K562 (cell line): ENCODE measurements around the gene ABHD12. TPM values are rescaled to one million over a fixed set of nuclear protein-coding genes. Genes with fewer than 3 reads are reported as not detected.

Experiments used
- ATAC-seq: fragments of 200-7000 bp; cut with Tn5 transposase; 3 replicates; pipeline ENCODE4 v1.9.1; 2020; ENCODE audit warnings: moderate library complexity
- BruUV-seq: library from RNA; stranded (reverse); fragments of 400-500 nt; replicated peaks from 2 replicates; lab custom pipeline; 2021; lab: Mats Ljungman, UMichigan
- CTCF ChIA-PET: fragments of 300-600 bp; formaldehyde crosslinking; extraction: SDS; loops from one replicate; lab custom pipeline; 2021; ENCODE audit warnings: low intra/inter-chr PET ratio; lab: Yijun Ruan, JAX
- POLR2A ChIA-PET: fragments of 300-600, 350-650 bp; sonication (Branson Sonifier 250); formaldehyde crosslinking; extraction: SDS; loops from one replicate; lab custom pipeline; 2021; ENCODE audit warnings: antibody characterized with exemption, inconsistent platforms; lab: Yijun Ruan, JAX
- DNase-seq, 4 experiments: peaks; one replicate each; pipeline versions ENCODE4 v3.0.0 to v3.0.0-alpha.2; 2011 to 2018; ENCODE audit warnings: low spot score in 3 of 4, mixed read lengths in 3 of 4; ENCODE audit errors: extremely low read depth in 1 of 4
- FAIRE-seq: peaks from 2 replicates; lab custom pipeline; 2011; peaks lifted over from hg19 to GRCh38; lab: Jason Lieb, UNC
- H2AFZ ChIP-seq: 2 replicates; pipeline ENCODE4 v1.6.0; 2011; ENCODE audit warnings: low read depth, low read length, control low read depth, inconsistent platforms
- H3K27ac ChIP-seq: fragments of 200-600 bp; 3 replicates; pipeline ENCODE4 v1.8.0; 2011; ENCODE audit warnings: low read depth, mild to moderate bottlenecking, control low read depth, inconsistent platforms, low read length, moderate library complexity, mixed read lengths; ENCODE audit errors: extremely low read depth
- H3K27me3 ChIP-seq, 2 experiments: fragments of 300-600 bp in 1 of 2; 2 replicates in 1 of 2; 3 replicates in 1 of 2; pipeline versions ENCODE4 v1.6.0 to v1.8.0; 2011; ENCODE audit warnings: inconsistent platforms in 2 of 2, low read length in 2 of 2, mild to moderate bottlenecking in 1 of 2, mixed read lengths in 1 of 2, moderate library complexity in 1 of 2; ENCODE audit not compliant: control insufficient read depth in 2 of 2, insufficient read depth in 2 of 2
- H3K36me3 ChIP-seq: fragments of 300-600 bp; 3 replicates; pipeline ENCODE4 v1.8.0; 2011; ENCODE audit warnings: mild to moderate bottlenecking, low read length, inconsistent platforms; ENCODE audit not compliant: control insufficient read depth, insufficient read depth
- H3K4me1 ChIP-seq, 2 experiments: fragments of 200-600 bp in 1 of 2; replicated peaks in 1 of 2; 2 replicates in 1 of 2; 3 replicates in 1 of 2; pipeline versions ENCODE4 v1.5.1 to v1.8.0; 2011; ENCODE audit warnings: inconsistent platforms in 2 of 2, low read length in 2 of 2, mild to moderate bottlenecking in 1 of 2, mixed read lengths in 1 of 2, moderate library complexity in 1 of 2; ENCODE audit not compliant: control insufficient read depth in 2 of 2, insufficient read depth in 2 of 2
- H3K4me2 ChIP-seq: 2 replicates; pipeline ENCODE4 v1.6.1; 2011; ENCODE audit warnings: low read length, control low read depth, inconsistent platforms, mixed read lengths; ENCODE audit not compliant: insufficient read depth
- H3K4me3 ChIP-seq: fragments of 200-600 bp; sonication (generic), shearing (Covaris generic); 2 replicates; pipeline ENCODE4 v1.5.1; 2016; ENCODE audit warnings: control low read depth, inconsistent platforms
- H3K79me2 ChIP-seq: fragments of 200-600 bp; 3 replicates; pipeline ENCODE4 v1.8.0; 2011; ENCODE audit warnings: low read length, inconsistent platforms; ENCODE audit not compliant: control insufficient read depth, insufficient read depth
- H3K9ac ChIP-seq, 2 experiments: 2 replicates each; pipeline versions ENCODE4 v1.6.0 to v1.6.1; 2011; ENCODE audit warnings: low read depth in 2 of 2, low read length in 2 of 2, control low read depth in 1 of 2, inconsistent platforms in 1 of 2, mild to moderate bottlenecking in 1 of 2, mixed read lengths in 1 of 2; ENCODE audit not compliant: insufficient read depth in 1 of 2
- H3K9me1 ChIP-seq: one replicate; pipeline ENCODE4 v1.6.0; 2011; ENCODE audit warnings: inconsistent platforms, mild to moderate bottlenecking, low read length, moderate library complexity; ENCODE audit not compliant: control insufficient read depth, insufficient read depth
- H3K9me3 ChIP-seq: replicated peaks from 2 replicates; pipeline ENCODE4 v1.5.1; 2011; ENCODE audit warnings: low read depth, low read length, inconsistent platforms; ENCODE audit not compliant: control insufficient read depth, insufficient read depth
- H4K20me1 ChIP-seq: replicated peaks from 2 replicates; pipeline ENCODE4 v1.6.1; 2011; ENCODE audit warnings: low read length, inconsistent platforms, mixed read lengths; ENCODE audit not compliant: control insufficient read depth, insufficient read depth
- E2F8 ChIP-seq: fragments of 450-650 bp; IDR thresholded peaks from 2 replicates; pipeline ENCODE4 v1.7.1; 2018; ENCODE audit warnings: mild to moderate bottlenecking, low read depth; ENCODE audit not compliant: partially characterized antibody
- ZMIZ1 ChIP-seq, 2 experiments: fragments of 150-350 bp in 1 of 2; IDR thresholded peaks; 2 replicates each; pipeline ENCODE4 v1.6.1; 2012 to 2016; ENCODE audit warnings: low read depth in 2 of 2, low read length in 2 of 2, mild to moderate bottlenecking in 1 of 2, moderate library complexity in 1 of 2
- WGBS: fragments of 100-300 bp; shearing (Covaris generic); methylation state at CpG from one replicate; pipeline ENCODE4 v1.1.6; 2016; ENCODE audit warnings: low coverage, mixed read lengths; ENCODE audit not compliant: insufficient coverage; ENCODE audit errors: missing lambda C conversion rate; 5-methylcytosine and 5-hydroxymethylcytosine counted together
- in situ Hi-C: fragments of 300-500 bp; cut with MboI; formaldehyde crosslinking; loops from 4 replicates; pipeline ENCODE4 v1.15.0; 2018; ENCODE audit warnings: inconsistent platforms, mixed read lengths
- intact Hi-C: fragments of 100-400 bp; cut with micrococcal nuclease; formaldehyde crosslinking; loops from 2 replicates; pipeline ENCODE4 v1.14.2; 2022
- polyA plus RNA-seq, 8 experiments: library from polyadenylated mRNA; depleted of rRNA in 4 of 8; stranded (reverse) in 5 of 8; unstranded in 3 of 8; fragments of >200 nt; fragmentation: Nextera tagmentation in 2 of 8; fragmentation: Illumina TruSeq in 1 of 8; extraction: Ambion mirVana in 2 of 8; extraction: Trizol in 1 of 8; gene quantifications; 2 replicates each; pipeline versions ENCODE4 v1.2.1 to v1.2.3, GENCODE V29; 2011 to 2014; ENCODE audit warnings: inconsistent platforms in 1 of 8, missing spikeins in 1 of 8
- total RNA-seq, 7 experiments: library from RNA; depleted of rRNA in 6 of 7; stranded (reverse); fragments of >200 nt in 6 of 7; fragmentation: Illumina TruSeq in 2 of 7; extraction: Trizol in 2 of 7; gene quantifications; 2 replicates each; pipeline versions ENCODE4 v1.2.1 to v1.2.3, GENCODE V29; 2011 to 2021; ENCODE audit warnings: low replicate concordance in 1 of 7
- TF ChIP-seq, protein P1 (sequence below): fragments of 250-450 bp; sonication (Bioruptor Pico); IDR thresholded peaks from 2 replicates; pipeline ENCODE4 v1.5.0; 2021
- TF ChIP-seq, protein P2 (sequence below): sonication (generic); formaldehyde crosslinking; IDR thresholded peaks from 2 replicates; pipeline ENCODE4 v1.8.1; 2023; ENCODE audit warnings: mild to moderate bottlenecking, missing genetic modification reagents

The ABHD12 gene
- total and polyA plus RNA-seq, 9 of the 15 experiments (the other 6 are each of a cell fraction or from before 2014, with no cell fraction given) = 0.65 to 15.6 (median 9.1) TPM

DNA sequence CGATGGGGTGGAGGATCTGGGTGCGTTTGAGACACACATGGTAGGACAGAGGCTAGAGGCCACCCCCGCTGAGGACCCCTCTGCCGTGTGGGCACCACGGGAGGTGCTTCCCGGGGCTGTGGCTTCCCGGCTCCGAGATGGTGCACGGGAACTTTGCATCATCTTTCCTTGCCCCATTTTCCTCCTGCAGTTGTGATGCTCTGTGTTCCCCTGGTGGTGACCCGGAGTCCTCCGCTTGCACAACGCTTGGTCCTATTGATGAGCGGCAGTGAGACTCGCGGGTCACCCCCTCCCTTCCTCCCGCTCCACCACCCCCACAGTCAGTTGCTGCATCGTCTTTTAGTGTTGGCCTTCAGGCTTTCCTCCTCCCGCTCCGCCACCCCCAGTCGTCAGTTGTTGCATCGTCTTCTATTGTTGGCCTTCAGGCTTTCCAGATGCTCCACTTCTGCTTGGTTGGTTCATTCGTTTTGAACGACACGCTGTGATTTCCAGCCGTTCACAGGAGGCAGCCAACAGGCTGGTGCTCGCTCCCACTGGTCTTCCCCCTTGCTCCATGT is 105.5 kb downstream of the ABHD12 start:
- Histone ChIP-seq H3K79me2 (no peaks in the 10 kb centered on the region), H3K4me3 (no peak overlapping the region), H3K27me3 (no peaks in the 10 kb centered on the region), H4K20me1 (no peaks in the 10 kb centered on the region), H3K9ac (no peak overlapping the region), H2AFZ (no peak overlapping the region), H3K36me3 (peaks cover 5% of the 10 kb centered on the region; the same call in 2 of the 3 replicates), H3K4me1 (no peaks in the 10 kb centered on the region), H3K27ac (no peak overlapping the region), H3K9me1 (no peaks in the 10 kb centered on the region), H3K4me2 (no peak overlapping the region), H3K9me3 (no peaks in the 10 kb centered on the region)
- CTCF ChIA-PET = no interaction called here
- FAIRE-seq (no peak), DNase-seq (peak in 1 of 4 experiments; percentile 16), ATAC-seq (peak; percentile 50; the same call in 1 of the 3 replicates)
- POLR2A ChIA-PET = interaction anchor here (0.6 kb wide), 1 partner anchor 35 kb away, joined by 4 read pairs; no protein-coding TSS in a partner anchor
- no TSS peak for BruUV-seq
- in situ Hi-C loops = no loop called here
- intact Hi-C loops = no loop called here
- 68% methylated on average over 16 of the region's 26 CpGs for WGBS
- no peak for TF ChIP-seq ZMIZ1 (IDR thresholded peaks at IDR 0.05; ENCODE audit: low read depth in 2 of 2, low read length in 2 of 2)
- TF ChIP-seq, protein P1, sequence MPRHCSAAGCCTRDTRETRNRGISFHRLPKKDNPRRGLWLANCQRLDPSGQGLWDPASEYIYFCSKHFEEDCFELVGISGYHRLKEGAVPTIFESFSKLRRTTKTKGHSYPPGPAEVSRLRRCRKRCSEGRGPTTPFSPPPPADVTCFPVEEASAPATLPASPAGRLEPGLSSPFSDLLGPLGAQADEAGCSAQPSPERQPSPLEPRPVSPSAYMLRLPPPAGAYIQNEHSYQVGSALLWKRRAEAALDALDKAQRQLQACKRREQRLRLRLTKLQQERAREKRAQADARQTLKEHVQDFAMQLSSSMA = no peak
- no peak for TF ChIP-seq E2F8
- TF ChIP-seq, protein P2, sequence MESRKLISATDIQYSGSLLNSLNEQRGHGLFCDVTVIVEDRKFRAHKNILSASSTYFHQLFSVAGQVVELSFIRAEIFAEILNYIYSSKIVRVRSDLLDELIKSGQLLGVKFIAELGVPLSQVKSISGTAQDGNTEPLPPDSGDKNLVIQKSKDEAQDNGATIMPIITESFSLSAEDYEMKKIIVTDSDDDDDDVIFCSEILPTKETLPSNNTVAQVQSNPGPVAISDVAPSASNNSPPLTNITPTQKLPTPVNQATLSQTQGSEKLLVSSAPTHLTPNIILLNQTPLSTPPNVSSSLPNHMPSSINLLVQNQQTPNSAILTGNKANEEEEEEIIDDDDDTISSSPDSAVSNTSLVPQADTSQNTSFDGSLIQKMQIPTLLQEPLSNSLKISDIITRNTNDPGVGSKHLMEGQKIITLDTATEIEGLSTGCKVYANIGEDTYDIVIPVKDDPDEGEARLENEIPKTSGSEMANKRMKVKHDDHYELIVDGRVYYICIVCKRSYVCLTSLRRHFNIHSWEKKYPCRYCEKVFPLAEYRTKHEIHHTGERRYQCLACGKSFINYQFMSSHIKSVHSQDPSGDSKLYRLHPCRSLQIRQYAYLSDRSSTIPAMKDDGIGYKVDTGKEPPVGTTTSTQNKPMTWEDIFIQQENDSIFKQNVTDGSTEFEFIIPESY (CRISPR knock-in tag) = peak; percentile 88
